ENCODE data around the gene RBM18. TPM values are rescaled to one million over a fixed set of nuclear protein-coding genes. Genes with fewer than 3 reads are reported as not detected.

RBM18 gene
- total RNA-seq, 4 donors from 2014 or later: 8.8 to 12.2 (median 10.3) TPM

- no peak for TF ChIP-seq CTCF (IDR thresholded peaks at IDR 0.05)
- ATAC-seq (ENCODE audit: low FRiP score): no peak
- no peak for DNase-seq (ENCODE audit: low spot score)
Observed at GRCh38 chr9:122276096-122276495, 11.5 kb upstream of the RBM18 start.

- TF ChIP-seq CTCF (IDR thresholded peaks at IDR 0.05): no peak
- ATAC-seq (ENCODE audit: low FRiP score) (no peak), DNase-seq (ENCODE audit: low spot score) (no peak)
Observed at GRCh38 chr9:122274055-122274454, 9.4 kb upstream of the RBM18 start.

- ATAC-seq (ENCODE audit: low FRiP score): no peak
- DNase-seq (ENCODE audit: low spot score): no peak
- TF ChIP-seq CTCF (IDR thresholded peaks at IDR 0.05): no peak
Observed at GRCh38 chr9:122268041-122268814, 3.6 kb upstream of the RBM18 start.

- no peak for DNase-seq (ENCODE audit: low spot score)
- ATAC-seq (ENCODE audit: low FRiP score): peak; percentile 41
- no peak for TF ChIP-seq CTCF (IDR thresholded peaks at IDR 0.05)
Observed at GRCh38 chr9:122265149-122265915, 692 bp upstream of the RBM18 start.

- no peak for DNase-seq (ENCODE audit: low spot score)
- TF ChIP-seq CTCF (IDR thresholded peaks at IDR 0.05): no peak
- ATAC-seq (ENCODE audit: low FRiP score): no peak
Observed at GRCh38 chr9:122263699-122264349, 816 bp downstream of the RBM18 start.

GRCh38 chr9:122262073-122262472 is 2.6 kb downstream of the RBM18 start:
- DNase-seq (ENCODE audit: low spot score) (no peak), ATAC-seq (ENCODE audit: low FRiP score) (no peak)
- no peak for TF ChIP-seq CTCF (IDR thresholded peaks at IDR 0.05)

Data from omental fat pad (tissue), 4 donors.